GF-D8 (cell line): ENCODE data around the gene NT5DC3.

ENCODE experiments used
- DNase-seq: peaks from one replicate; lab custom pipeline; 2025; lab: John Stamatoyannopoulos, UW

NT5DC3 gene

DNA sequence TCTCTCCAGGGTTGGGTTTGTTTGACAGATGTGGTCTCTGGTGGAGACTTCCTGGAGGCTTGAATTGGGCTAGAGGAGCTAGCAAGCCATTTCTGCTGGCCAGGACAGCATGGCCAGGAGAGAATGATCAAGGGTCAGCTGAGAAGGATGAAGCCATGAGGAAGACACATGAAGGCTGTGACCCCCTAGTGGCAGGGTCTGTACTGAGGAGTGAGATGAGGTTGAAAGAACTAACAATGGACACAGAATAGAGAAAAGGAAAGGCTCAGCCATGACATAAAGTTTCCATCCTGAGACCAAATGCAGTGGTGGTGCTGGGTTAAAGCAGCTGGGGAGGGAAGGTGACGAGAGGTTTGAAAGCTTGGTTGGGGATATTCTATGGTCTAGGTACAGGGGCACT lies 89.9 kb downstream of the NT5DC3 start:
- no peak for DNase-seq

DNA sequence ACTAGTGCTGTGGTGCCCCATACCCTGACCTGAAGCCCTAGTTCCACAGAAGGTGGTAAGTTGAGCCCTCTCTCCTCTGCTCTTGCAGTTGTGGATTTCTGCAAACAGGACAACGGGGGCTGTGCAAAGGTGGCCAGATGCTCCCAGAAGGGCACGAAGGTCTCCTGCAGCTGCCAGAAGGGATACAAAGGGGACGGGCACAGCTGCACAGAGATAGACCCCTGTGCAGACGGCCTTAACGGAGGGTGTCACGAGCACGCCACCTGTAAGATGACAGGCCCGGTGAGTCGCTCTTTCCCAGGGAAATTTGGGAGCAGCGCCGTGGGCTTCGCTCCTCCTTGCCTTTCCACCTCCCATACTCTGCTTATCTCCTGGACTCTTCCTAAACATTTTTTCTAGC lies 92.2 kb downstream of the NT5DC3 start:
- DNase-seq = no peak

DNA sequence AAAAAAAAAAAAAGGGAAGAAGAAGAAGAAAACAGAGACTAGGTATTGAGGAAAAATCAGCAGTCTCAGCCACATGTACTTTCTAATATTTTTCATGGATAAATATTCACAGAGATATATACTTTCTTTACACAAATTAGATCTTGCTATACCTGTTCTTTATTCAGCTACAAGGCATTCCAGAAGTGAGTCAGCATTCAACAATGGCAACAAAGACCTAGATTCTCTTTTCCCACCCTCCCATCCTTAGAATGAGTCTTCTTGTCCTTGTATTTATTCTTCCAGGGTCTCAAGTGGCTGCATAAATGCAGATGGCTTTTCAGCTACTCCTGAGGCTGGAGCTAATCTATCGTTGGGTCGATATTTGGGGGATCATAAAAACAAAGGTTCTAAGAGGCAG lies 93.0 kb downstream of the NT5DC3 start:
- no peak for DNase-seq

- DNase-seq = no peak
Measured at GRCh38 chr12:103745962-103746361, 95.1 kb downstream of the NT5DC3 start.

DNA sequence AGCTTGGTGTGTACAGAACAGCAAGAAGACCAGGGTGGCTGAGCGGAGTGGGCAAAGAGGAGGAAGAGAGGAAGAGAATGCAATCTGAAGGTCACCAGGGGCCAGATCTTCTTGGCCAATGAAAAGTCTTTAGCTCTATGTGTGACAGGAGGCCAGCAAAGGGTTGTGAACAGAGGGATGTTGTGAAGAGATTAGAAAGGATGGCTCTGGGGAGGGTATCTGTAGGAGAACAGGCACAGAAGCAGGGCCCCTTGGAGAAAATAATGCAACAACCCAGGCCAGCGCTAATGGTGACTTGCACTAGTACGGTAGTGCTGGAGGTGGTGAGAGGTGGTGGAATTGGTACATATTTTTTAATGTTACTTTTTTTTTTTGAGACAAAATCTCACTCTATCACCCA lies 97.2 kb downstream of the NT5DC3 start:
- DNase-seq = no peak

DNA sequence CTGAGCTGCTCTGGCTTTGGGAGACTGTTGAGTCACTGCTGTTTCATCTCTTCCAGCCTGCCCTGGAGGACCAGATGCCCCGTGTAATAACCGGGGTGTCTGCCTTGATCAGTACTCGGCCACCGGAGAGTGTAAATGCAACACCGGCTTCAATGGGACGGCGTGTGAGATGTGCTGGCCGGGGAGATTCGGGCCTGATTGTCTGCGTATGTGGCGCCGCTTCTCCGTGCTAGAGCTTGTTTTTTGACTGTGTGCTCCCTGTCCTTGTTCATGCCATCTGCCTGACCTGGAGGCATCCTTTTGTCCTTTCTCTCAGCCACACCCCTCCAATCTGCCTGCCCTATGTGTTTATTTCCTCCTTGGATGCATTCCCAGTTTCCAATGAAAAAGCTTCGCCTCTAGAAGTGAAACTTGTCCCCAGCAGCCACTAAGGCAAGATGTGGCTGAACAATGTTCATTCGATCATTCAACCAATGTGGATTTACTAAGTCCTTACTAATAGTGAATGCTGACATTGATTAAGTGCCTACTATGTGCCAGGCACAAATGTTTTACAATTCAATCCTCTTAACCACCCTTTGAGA lies 98.6 kb downstream of the NT5DC3 start:
- DNase-seq = no peak

GRCh38 chr12:103737881-103738280 lies 103.2 kb downstream of the NT5DC3 start:
- no peak for DNase-seq

DNA sequence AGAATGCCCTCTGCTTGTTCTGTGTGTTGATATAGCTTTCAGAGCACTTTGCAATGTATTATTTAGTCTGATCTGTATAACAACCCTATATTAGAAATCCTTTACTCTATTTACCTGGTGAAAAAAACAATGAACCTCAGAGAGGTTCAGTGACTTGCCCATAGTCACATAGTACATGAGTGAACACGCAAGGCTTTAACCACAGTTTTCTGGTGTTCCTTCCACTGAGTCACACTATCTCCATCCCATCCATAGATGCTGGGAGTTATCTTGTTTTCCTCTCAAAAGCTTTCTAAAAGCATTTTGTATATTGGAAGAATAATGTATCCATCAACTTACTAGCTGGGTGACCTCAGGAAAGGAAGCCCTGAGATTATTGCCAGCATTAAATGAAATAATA lies 104.5 kb downstream of the NT5DC3 start:
- no peak for DNase-seq

DNA sequence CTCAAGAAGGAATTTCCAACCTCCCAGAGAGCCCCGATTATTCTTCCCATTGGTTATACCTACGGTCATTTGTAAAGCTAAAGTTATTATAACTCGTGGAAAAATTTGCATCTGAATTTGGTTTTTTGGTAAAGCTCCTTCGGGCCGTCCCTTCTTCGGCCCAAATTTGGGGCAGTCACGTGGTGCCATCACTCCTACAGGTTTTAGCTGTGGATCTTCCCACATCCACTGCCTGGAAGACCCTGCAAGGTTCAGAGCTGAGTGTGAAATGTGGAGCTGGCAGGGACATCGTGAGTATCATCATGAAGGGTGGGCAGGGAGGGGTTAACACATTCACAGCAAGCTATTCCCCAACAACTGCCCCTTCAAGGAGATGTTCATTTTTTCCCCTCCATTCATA lies 105.7 kb downstream of the NT5DC3 start:
- no peak for DNase-seq

DNA sequence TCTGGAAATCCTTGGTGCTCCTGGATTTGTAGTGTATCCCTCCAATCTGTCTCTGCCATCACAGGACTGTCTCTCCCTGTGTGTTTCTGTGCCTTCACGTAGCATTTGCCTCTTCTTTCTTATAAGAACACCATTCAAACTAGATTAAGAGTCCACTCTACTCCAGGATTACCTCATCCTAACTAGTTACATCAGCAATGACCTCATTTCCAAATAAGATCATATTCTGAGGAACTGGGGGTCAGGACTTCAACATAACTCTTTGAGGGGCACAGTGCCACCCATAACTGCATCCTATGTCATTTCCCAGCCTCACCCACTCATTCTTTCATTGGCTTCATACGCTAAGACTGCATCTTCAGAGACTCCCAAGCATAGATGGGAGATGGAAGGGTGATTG lies 106.2 kb downstream of the NT5DC3 start:
- no peak for DNase-seq

DNA sequence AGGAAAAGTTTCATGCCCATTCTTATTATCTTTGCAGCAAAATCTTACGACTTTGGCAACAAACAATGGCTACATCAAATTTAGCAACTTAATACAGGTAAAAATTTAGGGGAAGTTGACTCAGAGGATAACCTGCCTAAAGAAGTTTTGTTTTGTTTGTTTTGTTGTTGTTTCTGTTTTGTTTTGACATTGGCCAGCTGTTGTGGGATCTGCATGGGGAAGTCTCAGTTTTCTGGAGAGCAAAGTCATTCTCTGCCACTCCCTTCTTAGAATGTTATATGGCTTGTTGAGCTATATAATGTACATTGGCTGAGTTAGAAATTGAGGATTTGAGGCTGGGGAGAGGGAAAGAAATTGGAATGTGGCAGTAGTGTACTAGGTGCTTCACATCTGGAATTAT lies 109.5 kb downstream of the NT5DC3 start:
- DNase-seq = no peak

- DNase-seq = no peak
Measured at GRCh38 chr12:103729499-103729898, 111.5 kb downstream of the NT5DC3 start.

- DNase-seq = no peak
Measured at GRCh38 chr12:103728323-103728722, 112.7 kb downstream of the NT5DC3 start.

- DNase-seq = no peak
Measured at GRCh38 chr12:103727638-103728037, 113.4 kb downstream of the NT5DC3 start.

DNA sequence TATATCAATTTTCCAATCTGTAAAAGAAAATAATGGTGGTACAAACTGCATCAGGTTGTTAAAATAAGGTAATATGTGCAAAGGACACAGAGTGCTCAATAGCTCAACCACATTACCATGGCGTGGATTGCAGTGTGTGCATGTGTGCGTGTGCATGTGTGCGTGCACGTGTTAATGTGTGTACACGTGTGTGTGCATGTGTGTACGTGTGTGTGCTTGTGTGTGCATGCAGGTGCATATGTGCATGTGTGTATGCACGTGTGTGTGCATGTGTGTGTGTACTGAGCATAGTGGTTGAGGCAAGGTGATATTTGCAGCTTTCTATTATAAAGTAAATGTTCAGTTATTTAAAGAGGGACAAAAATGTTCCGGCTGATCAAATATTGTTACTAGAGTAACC lies 115.6 kb downstream of the NT5DC3 start:
- DNase-seq = no peak
